Right hindlimb (tissue), 1 donor: ENCODE data around the gene MXD1.
A peak's percentile ranks its signal among the peaks of the same experiment; 100 is the strongest.
"Not testable (repeated sequence)": the region's sequence is repeated elsewhere in the genome, so short reads cannot be mapped to it uniquely, and the experiment has no call there.

Experiments
- DNase-seq: peaks from one replicate; pipeline ENCODE4 v3.0.0-alpha.2; 2018

Gene MXD1

GRCh38 chr2:69914950-69915945 is at the start of gene MXD1:
Gene MXD1 (plus strand): TSS chr2:69915109. CDS start chr2:69915331, 222 bp downstream.
- DNase-seq = peak; percentile 27

GRCh38 chr2:69888451-69888850 is 26.5 kb upstream of the MXD1 start:
- no peak for DNase-seq

- no peak for DNase-seq
These were observed 25.6 kb upstream of the MXD1 start for GRCh38 chr2:69889302-69889701.

GRCh38 chr2:69890881-69891280 is 24.0 kb upstream of the MXD1 start:
- no peak for DNase-seq

GRCh38 chr2:69892838-69893424 is 22.0 kb upstream of the MXD1 start:
- not testable (repeated sequence) for DNase-seq

GRCh38 chr2:69893684-69894551 is 21.0 kb upstream of the MXD1 start, which contains the start of gene SNRNP27:
Gene SNRNP27 (plus strand): TSS chr2:69893956. CDS start chr2:69893985, 29 bp downstream.
- DNase-seq = peak; percentile 89

- DNase-seq = not testable (repeated sequence)
These were observed 20.2 kb upstream of the MXD1 start for GRCh38 chr2:69894737-69895136.

- no peak for DNase-seq
These were observed 12.5 kb upstream of the MXD1 start for GRCh38 chr2:69902213-69902922.

GRCh38 chr2:69907216-69907615 is 7.7 kb upstream of the MXD1 start:
- no peak for DNase-seq

GRCh38 chr2:69911985-69912563 is 2.8 kb upstream of the MXD1 start:
- no peak for DNase-seq

GRCh38 chr2:69914164-69914949 is 552 bp upstream of the MXD1 start:
- DNase-seq = peak; percentile 100

- DNase-seq = no peak
These were observed 1.2 kb downstream of the MXD1 start for GRCh38 chr2:69916106-69916505.

GRCh38 chr2:69917852-69918251 is 2.9 kb downstream of the MXD1 start:
- DNase-seq = no peak

GRCh38 chr2:69918401-69918800 is 3.5 kb downstream of the MXD1 start:
- DNase-seq = no peak

GRCh38 chr2:69923116-69923515 is 8.2 kb downstream of the MXD1 start:
- DNase-seq = no peak

- no peak for DNase-seq
These were observed 12.1 kb downstream of the MXD1 start for GRCh38 chr2:69926849-69927515.

- DNase-seq = no peak
These were observed 17.1 kb downstream of the MXD1 start for GRCh38 chr2:69931832-69932595.

- no peak for DNase-seq
These were observed 17.6 kb downstream of the MXD1 start for GRCh38 chr2:69932596-69932922.

GRCh38 chr2:69933254-69933828 is 18.4 kb downstream of the MXD1 start:
- DNase-seq = no peak
